ENCODE data around the gene BCL10.

Gene BCL10

DNA sequence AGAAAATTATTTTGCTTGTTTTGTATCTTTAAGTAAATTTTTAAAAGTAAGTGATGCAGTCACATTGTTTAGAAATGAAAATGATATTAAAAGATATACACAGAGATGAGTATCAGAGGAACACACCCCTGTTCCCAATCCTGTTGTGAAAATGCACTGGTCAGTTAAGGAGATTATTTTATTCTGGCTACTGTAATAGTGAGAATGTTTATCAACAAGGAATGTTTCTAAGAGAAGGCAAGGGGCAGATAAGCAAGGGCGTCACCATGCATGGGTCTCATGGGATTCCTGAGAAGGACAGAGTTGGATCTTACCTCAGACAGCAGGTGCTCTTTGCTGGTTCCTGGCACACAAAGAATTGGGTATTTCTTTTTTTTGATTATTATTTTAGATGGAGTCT is 38.8 kb downstream of the BCL10 start:
- TF ChIP-seq TCF12 (IDR thresholded peaks at IDR 0.05; ENCODE audit: low read depth) (no peak), ZBTB7A (IDR thresholded peaks at IDR 0.05; ENCODE audit: low read depth) (no peak)
- TF ChIP-seq, protein P1, sequence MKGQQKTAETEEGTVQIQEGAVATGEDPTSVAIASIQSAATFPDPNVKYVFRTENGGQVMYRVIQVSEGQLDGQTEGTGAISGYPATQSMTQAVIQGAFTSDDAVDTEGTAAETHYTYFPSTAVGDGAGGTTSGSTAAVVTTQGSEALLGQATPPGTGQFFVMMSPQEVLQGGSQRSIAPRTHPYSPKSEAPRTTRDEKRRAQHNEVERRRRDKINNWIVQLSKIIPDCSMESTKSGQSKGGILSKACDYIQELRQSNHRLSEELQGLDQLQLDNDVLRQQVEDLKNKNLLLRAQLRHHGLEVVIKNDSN (IDR thresholded peaks at IDR 0.05), result no peak

DNA sequence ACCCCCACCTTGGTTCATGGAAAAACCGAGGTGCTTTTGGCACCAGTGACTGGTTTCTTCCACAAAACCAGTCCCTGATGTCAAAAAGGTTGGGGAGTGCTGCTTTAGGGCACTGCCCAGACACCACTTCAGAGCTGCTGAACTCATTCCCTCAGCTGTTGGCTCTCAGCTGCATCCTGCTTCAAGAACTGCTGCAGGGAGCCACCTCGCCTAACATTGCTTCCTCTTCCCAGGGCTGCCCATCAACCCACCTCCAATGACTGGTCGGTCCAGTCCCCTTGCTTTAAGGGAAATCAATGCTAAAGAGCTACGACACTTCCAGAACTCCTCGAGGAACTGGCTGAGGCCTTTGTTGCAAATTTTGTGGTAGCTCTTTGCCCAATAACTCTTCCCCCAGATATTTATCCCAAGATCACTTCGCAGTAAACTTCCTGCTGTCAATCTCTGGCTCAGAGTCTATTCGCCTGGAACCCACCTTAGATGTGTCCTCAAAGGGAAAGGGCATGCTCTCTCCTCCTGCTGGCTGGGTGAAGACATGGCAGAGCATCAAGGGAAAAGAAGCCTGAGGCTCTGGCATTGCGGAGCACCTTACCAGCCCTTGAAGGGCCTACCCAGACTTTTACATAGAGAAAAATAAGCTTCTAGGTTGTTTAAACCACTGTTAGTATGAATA is 46.0 kb downstream of the BCL10 start:
- TF ChIP-seq, protein P1 (IDR thresholded peaks at IDR 0.05), result no peak
- TF ChIP-seq RAD21 (IDR thresholded peaks at IDR 0.05; ENCODE audit: low read depth), result peak; percentile 26; the same call in 1 of the 2 replicates
- TF ChIP-seq CEBPB (IDR thresholded peaks at IDR 0.05), result no peak
- no peak for TF ChIP-seq TAF1 (IDR thresholded peaks at IDR 0.05; ENCODE audit: low read depth)
- TF ChIP-seq, protein P2, sequence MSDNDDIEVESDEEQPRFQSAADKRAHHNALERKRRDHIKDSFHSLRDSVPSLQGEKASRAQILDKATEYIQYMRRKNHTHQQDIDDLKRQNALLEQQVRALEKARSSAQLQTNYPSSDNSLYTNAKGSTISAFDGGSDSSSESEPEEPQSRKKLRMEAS (IDR thresholded peaks at IDR 0.05), result 0 out of 2 replicates have a peak, but pooled peaks have one; percentile 40
- no peak for TF ChIP-seq TCF12 (IDR thresholded peaks at IDR 0.05; ENCODE audit: low read depth)
- no peak for TF ChIP-seq NFIC (IDR thresholded peaks at IDR 0.05)
- TF ChIP-seq YY1 (IDR thresholded peaks at IDR 0.05; ENCODE audit: low read depth), result no peak
- no peak for TF ChIP-seq EP300 (IDR thresholded peaks at IDR 0.05; ENCODE audit: borderline replicate concordance)
- TF ChIP-seq CREB1 (IDR thresholded peaks at IDR 0.05; ENCODE audit: low read depth), result no peak

DNA sequence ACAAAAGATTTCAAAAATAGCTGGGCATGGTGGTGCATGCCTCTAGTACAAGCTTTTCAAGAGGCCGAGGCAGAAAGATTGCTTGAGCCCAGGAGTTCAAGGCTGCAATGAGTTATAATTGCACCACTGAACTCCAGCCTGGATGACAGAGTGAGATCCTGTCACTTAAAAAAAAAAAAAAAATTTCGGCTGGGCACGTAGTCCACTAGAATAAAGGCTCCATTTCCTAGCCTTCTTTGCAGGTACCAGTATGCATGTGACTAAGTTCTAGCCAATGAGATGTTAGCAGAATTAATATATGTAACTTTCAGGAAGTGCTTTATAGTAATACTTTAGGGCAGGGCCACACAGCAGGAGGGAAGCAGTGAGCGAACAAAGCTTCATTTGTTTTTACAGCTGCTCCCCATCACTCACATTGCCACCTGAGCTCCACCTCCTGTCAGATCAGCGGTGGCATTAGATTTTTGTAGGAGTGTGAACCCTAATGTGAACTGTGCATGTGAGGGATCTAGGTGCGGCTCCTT is 46.8 kb downstream of the BCL10 start:
- 0 out of 2 replicates have a peak, but pooled peaks have one; percentile 11 for TF ChIP-seq EP300 (IDR thresholded peaks at IDR 0.05; ENCODE audit: borderline replicate concordance)
- TF ChIP-seq, protein P1 (IDR thresholded peaks at IDR 0.05), result peak; percentile 79
- TF ChIP-seq TCF12 (IDR thresholded peaks at IDR 0.05; ENCODE audit: low read depth), result peak; percentile 78
- TF ChIP-seq ZBTB7A (IDR thresholded peaks at IDR 0.05; ENCODE audit: low read depth), result no peak
- peak; percentile 3; the same call in 1 of the 2 replicates for TF ChIP-seq RAD21 (IDR thresholded peaks at IDR 0.05; ENCODE audit: low read depth)
- no peak for TF ChIP-seq EGR1 (IDR thresholded peaks at IDR 0.05)

DNA sequence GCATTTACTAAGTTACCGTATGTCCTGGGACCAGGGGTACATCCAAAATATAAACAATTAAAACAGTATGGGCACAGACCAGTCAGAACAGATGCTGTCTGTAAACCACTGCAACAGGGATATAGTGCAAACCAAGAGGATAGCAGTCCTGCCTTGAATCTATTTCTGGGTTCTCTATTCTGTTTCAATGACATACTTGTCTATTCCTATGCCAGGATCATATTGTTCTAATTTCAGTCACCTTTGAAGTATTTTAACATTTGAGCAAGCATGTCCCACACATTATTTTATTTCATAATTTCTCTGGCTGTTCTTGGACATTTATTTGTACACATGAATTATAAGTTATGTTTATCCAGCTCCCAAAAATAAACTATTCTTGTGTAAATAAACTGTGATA is 47.5 kb downstream of the BCL10 start:
- no peak for TF ChIP-seq ZBTB7A (IDR thresholded peaks at IDR 0.05; ENCODE audit: low read depth)

DNA sequence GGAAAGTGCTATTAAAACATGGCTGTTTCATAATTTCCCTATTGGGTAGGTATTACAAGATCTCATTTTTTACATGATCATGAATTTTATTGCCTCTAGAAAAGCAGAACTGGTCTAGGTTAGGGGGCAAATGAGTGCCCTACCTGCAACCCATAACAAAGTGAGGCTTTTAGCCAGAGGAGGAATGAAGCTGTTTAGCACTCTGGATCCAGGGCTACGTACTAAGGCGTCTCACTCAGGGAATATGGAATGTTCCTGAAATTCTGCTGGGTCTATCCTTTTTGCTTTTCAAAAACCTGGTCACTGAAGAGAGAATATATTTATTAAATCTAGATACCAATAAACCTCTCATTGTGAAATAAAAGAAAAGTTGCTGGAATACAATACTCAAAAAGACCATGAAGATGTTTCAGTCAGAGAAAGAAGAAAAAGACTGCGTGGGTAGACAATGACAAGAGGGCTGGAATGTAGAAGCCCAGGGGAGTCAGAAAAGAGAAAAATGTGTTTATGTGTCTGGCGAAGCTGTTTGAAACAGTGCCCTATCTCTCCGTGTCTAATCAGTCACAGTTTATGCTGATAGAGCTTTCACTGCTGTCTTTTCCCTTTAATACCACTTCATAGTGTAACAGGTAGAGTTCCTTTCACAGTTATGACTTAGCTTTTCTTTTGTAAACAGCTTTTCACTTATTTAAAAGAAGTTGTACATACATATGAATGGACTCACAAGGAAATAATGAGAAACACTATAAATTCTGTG is 50.6 kb downstream of the BCL10 start:
- TF ChIP-seq TEAD4 (IDR thresholded peaks at IDR 0.05) (no peak), ZBTB7A (IDR thresholded peaks at IDR 0.05; ENCODE audit: low read depth) (no peak), EGR1 (IDR thresholded peaks at IDR 0.05) (no peak), TAF1 (IDR thresholded peaks at IDR 0.05; ENCODE audit: low read depth) (no peak), CEBPB (IDR thresholded peaks at IDR 0.05) (no peak)

DNA sequence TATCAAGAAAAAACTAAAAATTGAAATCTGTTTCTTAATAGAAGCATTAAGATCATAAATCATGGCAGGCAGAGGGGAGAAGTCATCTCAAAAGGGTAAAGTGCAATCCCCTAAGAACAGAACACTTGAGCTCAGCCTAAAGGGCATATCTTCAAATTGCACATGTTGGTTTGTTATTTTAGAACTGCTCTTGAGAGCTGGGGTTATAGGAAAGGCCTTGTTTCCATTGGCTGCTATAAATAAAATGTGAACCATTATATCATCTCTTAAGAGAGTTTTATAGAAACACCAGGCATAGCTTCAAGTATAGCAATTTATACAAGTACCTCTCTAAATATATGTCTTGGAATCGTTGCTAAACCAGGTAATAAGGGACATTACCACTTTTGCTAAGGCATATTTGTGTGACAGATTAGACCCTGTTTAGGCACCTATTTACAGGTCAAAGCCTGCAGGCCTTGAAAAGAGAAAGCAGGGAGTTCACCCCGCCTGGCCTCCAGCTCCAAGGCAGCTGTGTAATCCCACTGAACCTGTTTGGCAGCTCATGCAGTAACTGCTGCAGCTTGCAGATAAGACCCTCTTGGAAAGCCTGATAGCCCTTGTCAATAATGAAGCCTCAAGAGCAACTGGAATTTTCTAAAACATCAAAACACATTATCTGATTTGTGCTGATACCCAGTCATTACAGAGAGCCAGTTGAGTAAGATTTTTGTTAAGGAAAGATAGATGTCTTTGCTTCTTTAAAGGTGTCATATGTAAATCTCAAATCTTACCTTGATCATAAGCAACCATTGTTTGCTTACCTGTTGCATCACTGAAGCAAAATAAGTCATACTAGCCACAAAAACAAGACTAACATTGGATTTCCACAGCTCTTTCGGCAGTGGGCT is 51.5 kb downstream of the BCL10 start:
- 0 out of 2 replicates have a peak, but pooled peaks have one; percentile 17 for TF ChIP-seq NFIC (IDR thresholded peaks at IDR 0.05)
- TF ChIP-seq, protein P2 (IDR thresholded peaks at IDR 0.05), result peak; percentile 65; the same call in 1 of the 2 replicates
- no peak for TF ChIP-seq CREB1 (IDR thresholded peaks at IDR 0.05; ENCODE audit: low read depth)
- TF ChIP-seq ZBTB7A (IDR thresholded peaks at IDR 0.05; ENCODE audit: low read depth), result 0 out of 2 replicates have a peak, but pooled peaks have one; percentile 54
- no peak for TF ChIP-seq RAD21 (IDR thresholded peaks at IDR 0.05; ENCODE audit: low read depth)
- TF ChIP-seq TCF12 (IDR thresholded peaks at IDR 0.05; ENCODE audit: low read depth), result peak; percentile 68

DNA sequence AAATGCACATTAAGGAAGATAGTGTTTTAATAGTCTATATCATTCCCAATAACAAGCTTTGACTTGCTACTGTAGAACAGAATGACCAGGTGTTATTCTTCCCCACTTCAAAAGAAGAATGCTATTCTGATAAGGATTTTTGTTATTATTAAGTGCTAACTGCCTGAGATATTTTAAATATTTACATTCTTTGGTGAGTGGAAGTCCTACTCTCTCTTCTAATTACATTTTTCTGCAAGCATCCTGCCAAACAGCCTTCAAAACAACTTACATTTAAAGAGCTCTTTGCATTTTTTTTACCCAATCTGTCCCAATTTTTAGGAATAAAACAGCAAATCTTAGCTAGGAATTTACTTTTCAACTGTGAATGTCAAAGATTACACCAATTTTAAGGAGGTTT is 52.1 kb downstream of the BCL10 start:
- TF ChIP-seq TCF12 (IDR thresholded peaks at IDR 0.05; ENCODE audit: low read depth), result no peak
- no peak for TF ChIP-seq FOXM1 (IDR thresholded peaks at IDR 0.05; ENCODE audit: borderline replicate concordance, low read depth)
- TF ChIP-seq EGR1 (IDR thresholded peaks at IDR 0.05), result no peak
- no peak for TF ChIP-seq TEAD4 (IDR thresholded peaks at IDR 0.05)
- TF ChIP-seq, protein P1 (IDR thresholded peaks at IDR 0.05), result no peak
- no peak for TF ChIP-seq CEBPB (IDR thresholded peaks at IDR 0.05)

DNA sequence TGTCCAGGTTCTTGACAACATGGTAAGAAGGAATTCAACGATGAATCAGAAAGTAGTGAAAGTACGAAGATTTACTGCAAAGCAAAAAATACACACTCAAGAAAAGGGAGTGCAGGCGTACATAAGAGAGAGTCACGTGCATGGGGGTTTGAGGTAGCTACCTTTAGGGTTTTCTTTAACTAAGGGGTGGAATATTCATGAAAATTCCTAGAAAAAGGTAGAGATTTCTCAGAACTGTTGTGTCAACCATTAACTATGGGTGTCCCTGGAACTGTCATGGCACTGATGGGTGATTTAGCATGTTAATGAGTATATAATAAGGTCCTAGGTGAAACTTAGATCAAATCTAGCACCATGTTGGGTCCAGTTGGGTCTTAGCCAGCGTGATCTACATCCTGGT is 53.1 kb downstream of the BCL10 start:
- TF ChIP-seq TEAD4 (IDR thresholded peaks at IDR 0.05), result no peak
- TF ChIP-seq EP300 (IDR thresholded peaks at IDR 0.05; ENCODE audit: borderline replicate concordance), result no peak
- TF ChIP-seq, protein P2 (IDR thresholded peaks at IDR 0.05), result no peak
- no peak for TF ChIP-seq NFIC (IDR thresholded peaks at IDR 0.05)
- TF ChIP-seq EGR1 (IDR thresholded peaks at IDR 0.05), result no peak
- TF ChIP-seq FOXM1 (IDR thresholded peaks at IDR 0.05; ENCODE audit: borderline replicate concordance, low read depth), result no peak
- no peak for TF ChIP-seq TAF1 (IDR thresholded peaks at IDR 0.05; ENCODE audit: low read depth)
- TF ChIP-seq YY1 (IDR thresholded peaks at IDR 0.05; ENCODE audit: low read depth), result no peak
- no peak for TF ChIP-seq TCF12 (IDR thresholded peaks at IDR 0.05; ENCODE audit: low read depth)
- no peak for TF ChIP-seq CREB1 (IDR thresholded peaks at IDR 0.05; ENCODE audit: low read depth)
- TF ChIP-seq ZBTB7A (IDR thresholded peaks at IDR 0.05; ENCODE audit: low read depth), result no peak
- TF ChIP-seq, protein P3, sequence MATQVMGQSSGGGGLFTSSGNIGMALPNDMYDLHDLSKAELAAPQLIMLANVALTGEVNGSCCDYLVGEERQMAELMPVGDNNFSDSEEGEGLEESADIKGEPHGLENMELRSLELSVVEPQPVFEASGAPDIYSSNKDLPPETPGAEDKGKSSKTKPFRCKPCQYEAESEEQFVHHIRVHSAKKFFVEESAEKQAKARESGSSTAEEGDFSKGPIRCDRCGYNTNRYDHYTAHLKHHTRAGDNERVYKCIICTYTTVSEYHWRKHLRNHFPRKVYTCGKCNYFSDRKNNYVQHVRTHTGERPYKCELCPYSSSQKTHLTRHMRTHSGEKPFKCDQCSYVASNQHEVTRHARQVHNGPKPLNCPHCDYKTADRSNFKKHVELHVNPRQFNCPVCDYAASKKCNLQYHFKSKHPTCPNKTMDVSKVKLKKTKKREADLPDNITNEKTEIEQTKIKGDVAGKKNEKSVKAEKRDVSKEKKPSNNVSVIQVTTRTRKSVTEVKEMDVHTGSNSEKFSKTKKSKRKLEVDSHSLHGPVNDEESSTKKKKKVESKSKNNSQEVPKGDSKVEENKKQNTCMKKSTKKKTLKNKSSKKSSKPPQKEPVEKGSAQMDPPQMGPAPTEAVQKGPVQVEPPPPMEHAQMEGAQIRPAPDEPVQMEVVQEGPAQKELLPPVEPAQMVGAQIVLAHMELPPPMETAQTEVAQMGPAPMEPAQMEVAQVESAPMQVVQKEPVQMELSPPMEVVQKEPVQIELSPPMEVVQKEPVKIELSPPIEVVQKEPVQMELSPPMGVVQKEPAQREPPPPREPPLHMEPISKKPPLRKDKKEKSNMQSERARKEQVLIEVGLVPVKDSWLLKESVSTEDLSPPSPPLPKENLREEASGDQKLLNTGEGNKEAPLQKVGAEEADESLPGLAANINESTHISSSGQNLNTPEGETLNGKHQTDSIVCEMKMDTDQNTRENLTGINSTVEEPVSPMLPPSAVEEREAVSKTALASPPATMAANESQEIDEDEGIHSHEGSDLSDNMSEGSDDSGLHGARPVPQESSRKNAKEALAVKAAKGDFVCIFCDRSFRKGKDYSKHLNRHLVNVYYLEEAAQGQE (IDR thresholded peaks at IDR 0.05; ENCODE audit: low read depth), result no peak
- TF ChIP-seq, protein P1 (IDR thresholded peaks at IDR 0.05), result no peak
- no peak for TF ChIP-seq RAD21 (IDR thresholded peaks at IDR 0.05; ENCODE audit: low read depth)
- no peak for TF ChIP-seq CEBPB (IDR thresholded peaks at IDR 0.05)
